ENCODE data around the gene GALNT16.

The GALNT16 gene

DNA sequence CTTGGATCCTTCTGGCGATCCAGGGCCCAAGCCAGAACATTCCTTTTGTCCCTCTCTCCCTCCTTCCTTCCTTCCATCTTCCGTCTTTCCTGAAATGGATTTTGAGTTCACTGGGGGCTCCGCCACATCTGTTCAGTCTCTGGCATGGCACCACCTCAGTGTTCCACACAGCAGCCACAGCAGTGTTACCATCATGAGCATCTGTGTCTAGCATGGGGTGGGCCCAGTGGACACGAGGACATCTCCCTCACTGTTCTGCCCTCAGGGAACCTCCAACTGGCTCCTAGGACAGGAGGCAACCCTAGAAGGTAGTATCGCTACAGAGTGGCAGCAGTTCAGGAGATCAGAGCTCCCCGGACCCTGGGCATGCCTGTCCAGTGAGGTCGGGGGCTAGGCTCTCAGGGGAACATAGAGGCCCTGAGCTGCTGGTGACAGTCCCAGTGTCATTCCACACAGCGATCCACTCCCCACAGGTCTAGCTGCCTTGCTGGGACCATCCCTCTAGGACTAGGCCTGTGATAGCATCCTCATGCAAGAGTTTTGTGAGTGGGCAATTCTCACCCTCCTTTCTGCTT, 59.0 kb downstream of the GALNT16 start:
- TF ChIP-seq SIN3A (IDR thresholded peaks at IDR 0.05; ENCODE audit: borderline replicate concordance, insufficient read depth, low read length), result no peak
- TF ChIP-seq POLR2AphosphoS5 (IDR thresholded peaks at IDR 0.05; ENCODE audit: low read depth, low read length), result no peak
- TF ChIP-seq, protein P1, sequence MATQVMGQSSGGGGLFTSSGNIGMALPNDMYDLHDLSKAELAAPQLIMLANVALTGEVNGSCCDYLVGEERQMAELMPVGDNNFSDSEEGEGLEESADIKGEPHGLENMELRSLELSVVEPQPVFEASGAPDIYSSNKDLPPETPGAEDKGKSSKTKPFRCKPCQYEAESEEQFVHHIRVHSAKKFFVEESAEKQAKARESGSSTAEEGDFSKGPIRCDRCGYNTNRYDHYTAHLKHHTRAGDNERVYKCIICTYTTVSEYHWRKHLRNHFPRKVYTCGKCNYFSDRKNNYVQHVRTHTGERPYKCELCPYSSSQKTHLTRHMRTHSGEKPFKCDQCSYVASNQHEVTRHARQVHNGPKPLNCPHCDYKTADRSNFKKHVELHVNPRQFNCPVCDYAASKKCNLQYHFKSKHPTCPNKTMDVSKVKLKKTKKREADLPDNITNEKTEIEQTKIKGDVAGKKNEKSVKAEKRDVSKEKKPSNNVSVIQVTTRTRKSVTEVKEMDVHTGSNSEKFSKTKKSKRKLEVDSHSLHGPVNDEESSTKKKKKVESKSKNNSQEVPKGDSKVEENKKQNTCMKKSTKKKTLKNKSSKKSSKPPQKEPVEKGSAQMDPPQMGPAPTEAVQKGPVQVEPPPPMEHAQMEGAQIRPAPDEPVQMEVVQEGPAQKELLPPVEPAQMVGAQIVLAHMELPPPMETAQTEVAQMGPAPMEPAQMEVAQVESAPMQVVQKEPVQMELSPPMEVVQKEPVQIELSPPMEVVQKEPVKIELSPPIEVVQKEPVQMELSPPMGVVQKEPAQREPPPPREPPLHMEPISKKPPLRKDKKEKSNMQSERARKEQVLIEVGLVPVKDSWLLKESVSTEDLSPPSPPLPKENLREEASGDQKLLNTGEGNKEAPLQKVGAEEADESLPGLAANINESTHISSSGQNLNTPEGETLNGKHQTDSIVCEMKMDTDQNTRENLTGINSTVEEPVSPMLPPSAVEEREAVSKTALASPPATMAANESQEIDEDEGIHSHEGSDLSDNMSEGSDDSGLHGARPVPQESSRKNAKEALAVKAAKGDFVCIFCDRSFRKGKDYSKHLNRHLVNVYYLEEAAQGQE (IDR thresholded peaks at IDR 0.05; ENCODE audit: insufficient read depth in 1 of 2, low read depth in 2 of 2, low read length in 2 of 2), result no peak

DNA sequence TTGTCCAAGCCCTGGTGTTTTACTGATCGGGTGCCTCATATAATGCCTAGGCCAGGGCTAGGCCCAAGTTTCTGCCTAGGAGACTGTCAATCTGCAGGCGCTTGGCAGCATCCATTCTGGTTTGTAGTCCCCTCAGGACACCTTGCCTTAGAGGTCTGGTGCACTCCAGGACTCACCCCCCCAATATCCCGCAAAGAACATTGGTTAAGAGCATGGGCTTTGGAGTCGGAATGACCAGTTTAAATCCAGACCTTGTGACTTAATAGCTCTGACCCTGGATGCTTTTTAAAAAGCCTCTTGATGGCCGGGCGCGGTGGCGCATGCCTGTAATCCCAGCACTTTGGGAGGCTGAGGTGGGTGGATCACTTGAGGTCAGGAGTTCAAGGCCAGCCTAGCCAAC, 60.0 kb downstream of the GALNT16 start:
- TF ChIP-seq, protein P1 (IDR thresholded peaks at IDR 0.05; ENCODE audit: insufficient read depth in 1 of 2, low read depth in 2 of 2, low read length in 2 of 2), result no peak
- no peak for TF ChIP-seq POLR2AphosphoS5 (IDR thresholded peaks at IDR 0.05; ENCODE audit: low read depth, low read length)

- TF ChIP-seq FOXP2 (optimal IDR thresholded peaks at IDR 0.05; ENCODE audit: borderline replicate concordance, extremely low read depth, extremely low read length, insufficient read depth) (no peak), TAF1 (IDR thresholded peaks at IDR 0.05; ENCODE audit: borderline replicate concordance, insufficient read depth, low read length) (no peak), POLR2AphosphoS5 (IDR thresholded peaks at IDR 0.05; ENCODE audit: low read depth, low read length) (no peak), SIN3A (IDR thresholded peaks at IDR 0.05; ENCODE audit: borderline replicate concordance, insufficient read depth, low read length) (no peak)
- TF ChIP-seq, protein P1 (IDR thresholded peaks at IDR 0.05; ENCODE audit: insufficient read depth in 1 of 2, low read depth in 2 of 2, low read length in 2 of 2), result no peak
Observed at GRCh38 chr14:69320581-69321365, 60.8 kb downstream of the GALNT16 start.

DNA sequence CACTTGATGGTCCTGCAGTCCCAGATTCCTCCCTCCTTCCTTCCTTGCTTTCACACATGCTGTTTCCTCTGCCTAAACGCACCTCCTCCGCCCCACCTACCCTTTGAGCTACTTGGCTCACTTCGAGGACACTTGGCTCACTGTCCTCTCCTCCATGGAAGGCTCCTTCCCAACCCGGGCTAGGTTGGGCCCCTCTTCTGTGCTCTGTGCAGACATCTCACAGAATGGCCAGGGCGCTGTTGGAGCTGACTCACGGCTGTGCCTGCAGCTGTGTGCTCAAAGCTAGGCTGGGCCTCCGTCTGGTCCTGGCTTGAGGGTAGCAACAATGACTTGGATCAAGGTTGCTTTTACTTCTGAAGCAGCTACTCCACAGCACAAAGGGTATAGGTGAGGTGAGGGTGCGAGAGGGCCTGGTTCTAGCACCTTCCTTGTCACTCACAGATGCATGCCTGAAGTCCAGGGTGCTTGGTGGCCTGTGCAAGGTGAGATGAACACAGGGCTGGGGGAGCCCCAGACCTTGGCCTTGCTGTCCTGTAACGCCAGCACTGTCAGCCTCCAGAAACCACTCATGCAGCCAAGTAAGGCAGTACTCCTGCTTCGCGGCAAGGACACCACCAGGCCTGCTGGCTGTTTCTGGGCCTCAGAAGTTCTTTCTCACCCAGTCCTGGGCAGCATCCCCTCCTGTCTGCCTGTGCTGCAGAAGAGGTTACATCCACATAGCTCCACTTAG, 61.8 kb downstream of the GALNT16 start:
- TF ChIP-seq TAF1 (IDR thresholded peaks at IDR 0.05; ENCODE audit: borderline replicate concordance, insufficient read depth, low read length), result no peak
- TF ChIP-seq POLR2AphosphoS5 (IDR thresholded peaks at IDR 0.05; ENCODE audit: low read depth, low read length), result no peak
- no peak for TF ChIP-seq FOXP2 (optimal IDR thresholded peaks at IDR 0.05; ENCODE audit: borderline replicate concordance, extremely low read depth, extremely low read length, insufficient read depth)
- TF ChIP-seq, protein P1 (IDR thresholded peaks at IDR 0.05; ENCODE audit: insufficient read depth in 1 of 2, low read depth in 2 of 2, low read length in 2 of 2), result no peak
- no peak for TF ChIP-seq SIN3A (IDR thresholded peaks at IDR 0.05; ENCODE audit: borderline replicate concordance, insufficient read depth, low read length)

Data from PFSK-1 (cell line).